GM15510 (cell line): ENCODE measurements around the gene ZBTB48.

Source experiments
- POLR2A ChIP-seq: IDR thresholded peaks from 3 replicates; pipeline ENCODE4 v1.6.1; 2011; ENCODE audit warnings: borderline replicate concordance; ENCODE audit not compliant: insufficient read length; ENCODE audit errors: extremely low read depth

ZBTB48 gene

DNA sequence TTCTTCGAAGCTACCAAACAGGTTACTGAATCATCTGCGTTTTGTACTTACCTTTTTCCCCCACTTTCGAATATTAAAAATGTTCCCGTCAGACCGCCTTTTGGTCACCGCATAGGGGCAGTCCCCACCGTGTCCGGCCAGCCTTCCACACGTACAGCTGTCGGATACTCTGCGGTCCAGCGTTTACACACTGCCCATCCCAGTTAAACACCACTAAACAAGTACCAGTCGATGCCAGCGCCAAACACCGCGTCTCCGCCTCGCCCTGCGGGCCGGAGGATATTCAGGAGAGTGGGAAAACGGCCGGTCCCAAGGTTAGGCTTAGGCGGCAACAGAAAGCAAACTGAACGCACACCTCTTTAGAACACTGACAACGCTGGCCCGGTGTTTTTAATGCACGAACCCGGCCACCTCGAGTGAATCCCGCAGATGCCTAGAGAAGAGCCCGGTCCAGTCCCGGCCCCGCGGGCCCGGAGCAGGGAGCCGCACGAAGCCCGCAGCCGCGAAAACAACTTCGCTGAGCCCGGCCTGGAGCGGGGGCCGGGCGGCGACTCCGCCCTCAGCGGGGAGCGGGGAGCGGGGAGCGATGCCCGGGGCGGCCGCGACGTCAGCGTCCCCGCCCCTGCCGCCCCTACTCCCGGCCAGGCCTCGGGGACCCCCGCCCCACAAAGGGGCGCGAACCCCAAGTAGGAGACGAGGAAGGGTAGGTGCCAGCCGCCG, 33.0 kb downstream of the ZBTB48 start:
- peak; percentile 25 for TF ChIP-seq POLR2A

DNA sequence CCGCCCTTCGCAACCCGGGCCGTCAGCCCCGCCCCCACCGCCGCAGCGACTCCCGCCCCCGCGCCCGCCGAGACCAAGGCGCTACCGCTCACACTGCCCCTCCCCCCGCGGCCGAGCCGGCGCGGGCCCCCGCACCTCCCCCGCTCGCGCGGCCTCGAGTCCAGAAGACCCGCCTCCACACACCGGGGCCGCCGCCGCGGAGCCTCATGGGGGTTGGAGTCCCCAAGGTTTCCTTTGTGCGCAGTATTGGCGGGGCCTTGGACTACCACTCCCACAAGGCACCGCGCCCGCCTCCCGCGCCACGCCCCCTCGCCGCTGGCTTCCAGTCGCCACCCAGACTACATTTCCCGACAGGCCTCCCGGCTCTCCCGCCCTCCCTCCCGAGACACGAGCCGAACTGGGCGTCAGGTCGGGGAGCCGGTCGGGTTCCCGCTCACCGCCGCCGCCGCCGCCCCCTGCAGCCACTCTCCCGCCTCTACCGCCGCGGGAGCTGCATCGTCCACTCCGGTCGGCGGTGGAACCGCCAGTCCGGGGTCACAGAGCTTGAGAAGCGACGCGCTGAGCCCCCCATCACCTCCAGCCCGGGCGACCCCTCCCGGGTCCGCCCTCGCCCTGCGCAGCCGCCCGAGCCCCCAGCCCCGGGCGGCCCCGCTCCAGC, 33.7 kb downstream of the ZBTB48 start, which contains the start of gene PHF13:
PHF13 (plus strand) TSS at position 371 of the 658 bp plus-strand sequence. CDS start 336 bp downstream, outside the sequence.
- TF ChIP-seq POLR2A: peak; percentile 41

DNA sequence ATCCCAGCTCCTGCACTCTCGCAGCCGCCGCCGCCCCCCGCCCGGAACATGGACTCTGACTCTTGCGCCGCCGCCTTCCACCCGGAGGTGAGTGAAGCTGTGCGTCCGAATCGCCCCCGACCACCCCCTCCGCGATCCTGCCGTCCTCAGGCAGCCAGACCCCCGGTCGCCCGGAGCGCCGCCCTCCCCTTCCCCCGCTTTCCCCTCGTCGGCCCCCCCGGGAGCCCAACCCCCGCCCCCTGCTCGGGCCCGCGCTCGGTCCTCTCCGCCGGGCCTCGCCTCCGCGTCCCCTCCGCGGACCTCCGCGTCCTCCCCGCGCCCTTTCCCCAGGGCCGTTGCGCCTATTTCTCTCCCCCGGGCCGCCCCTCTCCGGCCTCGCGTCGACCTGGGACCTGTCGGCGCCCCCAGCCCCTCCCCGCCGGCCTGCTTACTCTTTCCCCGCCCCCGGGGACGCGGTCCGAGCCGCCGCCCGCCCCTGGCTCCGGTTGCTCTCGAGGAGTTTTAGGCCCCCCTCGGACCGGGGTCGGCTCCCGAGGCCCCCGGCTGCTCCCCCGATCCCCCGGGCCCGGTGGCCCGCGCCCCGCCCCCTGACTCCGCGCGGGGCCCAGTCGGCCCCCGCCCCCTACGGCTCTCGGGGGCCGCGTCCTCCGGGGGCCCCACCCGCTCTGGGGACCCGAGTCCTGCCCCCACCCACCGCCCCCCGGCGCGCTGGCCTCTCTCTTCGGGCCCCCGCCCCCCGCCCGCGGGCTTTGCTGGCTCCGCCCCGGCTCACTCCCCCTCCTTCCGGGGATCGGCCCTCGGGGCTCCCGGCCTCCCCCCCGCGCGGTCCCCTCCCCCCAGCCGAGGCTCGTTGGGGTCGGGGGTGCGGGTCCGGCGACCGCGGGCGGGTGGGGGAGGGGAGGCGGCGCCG, 34.5 kb downstream of the ZBTB48 start:
- TF ChIP-seq POLR2A: no peak

DNA sequence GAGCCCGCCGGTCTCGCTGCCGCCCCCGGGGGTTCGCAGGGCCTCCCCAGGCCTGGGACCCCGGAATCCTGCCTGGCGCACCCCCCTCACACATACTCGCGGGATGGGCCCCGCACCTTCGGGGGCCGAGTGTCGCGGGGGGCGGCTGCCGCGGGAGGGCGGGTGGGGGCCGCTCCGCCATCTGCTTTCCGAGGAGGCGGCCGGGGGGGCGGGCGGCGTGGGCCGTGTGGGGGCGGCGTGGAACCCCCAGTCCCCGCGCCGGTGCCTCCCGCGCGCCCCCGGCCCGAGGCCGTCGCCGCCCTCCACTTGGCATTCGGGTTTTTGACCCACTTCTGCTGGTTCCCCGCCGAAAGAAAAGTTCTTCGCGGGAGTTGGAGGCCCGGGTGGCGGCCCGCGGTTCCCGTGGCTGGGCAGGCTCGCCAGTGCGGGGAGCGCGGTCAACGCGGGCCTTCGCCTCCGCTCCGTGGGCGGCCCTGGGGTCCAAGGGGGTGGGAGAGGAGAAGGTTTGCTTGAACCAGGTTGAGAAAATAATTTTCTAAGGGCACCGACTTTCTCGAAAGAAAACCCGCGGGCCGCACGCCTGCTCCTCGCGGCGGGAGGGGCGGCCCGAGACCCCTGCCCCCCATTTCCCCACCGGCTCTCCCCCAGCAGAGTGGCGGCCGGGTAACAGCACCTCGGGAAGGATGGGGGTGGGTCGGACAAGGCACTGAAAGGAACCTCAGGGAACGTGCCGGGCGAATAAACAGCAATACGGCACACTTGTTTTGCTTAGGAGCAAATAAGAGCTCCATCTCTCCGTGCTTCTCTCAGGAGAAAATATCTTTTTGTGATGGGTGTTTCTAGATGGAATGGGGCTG, 35.4 kb downstream of the ZBTB48 start:
- no peak for TF ChIP-seq POLR2A

DNA sequence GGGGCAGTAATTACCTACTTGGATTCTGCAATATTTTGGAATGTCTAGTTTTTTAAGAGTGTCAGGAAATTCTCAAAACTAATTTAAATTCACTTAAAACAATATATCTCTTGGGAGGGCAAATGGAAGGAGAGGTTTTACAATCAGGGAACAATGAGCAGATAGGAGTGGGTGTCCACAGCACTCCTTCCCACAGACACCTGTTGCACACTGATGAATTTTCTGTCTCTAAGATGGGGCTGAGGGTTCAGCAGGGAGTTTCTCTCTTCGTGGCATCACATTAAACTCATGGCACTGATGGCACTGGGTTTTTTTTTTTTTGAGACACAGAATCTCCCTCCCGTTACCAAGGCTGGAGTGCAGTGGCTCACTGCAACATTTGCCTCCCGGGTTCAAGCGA, 39.3 kb downstream of the ZBTB48 start:
- no peak for TF ChIP-seq POLR2A

DNA sequence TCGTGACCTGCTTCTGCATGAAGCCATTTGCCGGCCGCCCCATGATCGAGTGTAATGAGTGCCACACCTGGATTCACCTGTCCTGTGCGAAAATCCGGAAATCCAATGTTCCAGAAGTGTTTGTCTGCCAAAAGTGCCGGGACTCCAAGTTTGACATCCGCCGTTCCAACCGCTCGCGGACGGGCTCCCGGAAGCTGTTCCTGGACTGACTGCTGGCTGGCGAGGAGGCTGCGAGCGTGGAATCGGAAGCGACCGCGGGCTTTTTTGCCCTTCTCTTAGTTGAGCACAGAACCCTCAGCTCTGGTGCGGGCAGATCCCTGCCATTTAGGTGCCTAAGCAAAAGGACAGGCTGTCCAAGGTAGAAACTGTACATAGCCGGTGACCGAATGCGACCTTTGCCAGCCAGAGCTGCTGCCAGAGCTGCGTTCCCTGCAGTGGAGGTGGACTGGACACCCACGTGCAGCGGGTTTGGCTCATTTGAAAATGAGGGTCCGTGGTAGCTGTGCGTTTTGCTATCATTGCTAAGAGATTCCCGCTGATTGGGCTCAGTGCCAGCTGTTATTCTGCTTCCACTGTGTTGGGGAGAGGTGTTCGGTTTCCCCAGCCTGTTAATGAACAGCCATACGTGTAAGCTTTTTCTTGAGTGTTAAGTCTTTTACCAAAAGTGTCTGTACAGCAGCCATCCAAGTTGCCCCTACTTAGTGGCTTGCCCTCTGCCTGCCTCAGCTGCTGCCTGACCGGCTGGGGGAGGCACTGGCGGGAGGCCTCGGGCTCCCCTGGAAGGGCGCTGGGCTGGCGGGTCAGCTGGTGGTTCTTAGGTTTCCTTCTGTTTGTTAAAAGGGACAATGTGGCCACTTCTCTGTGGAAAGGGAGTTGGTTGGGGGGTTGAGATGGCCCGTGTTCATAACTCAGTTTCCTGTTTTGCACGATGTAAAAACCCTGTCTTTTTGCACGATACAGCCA, 41.9 kb downstream of the ZBTB48 start:
- TF ChIP-seq POLR2A: no peak

DNA sequence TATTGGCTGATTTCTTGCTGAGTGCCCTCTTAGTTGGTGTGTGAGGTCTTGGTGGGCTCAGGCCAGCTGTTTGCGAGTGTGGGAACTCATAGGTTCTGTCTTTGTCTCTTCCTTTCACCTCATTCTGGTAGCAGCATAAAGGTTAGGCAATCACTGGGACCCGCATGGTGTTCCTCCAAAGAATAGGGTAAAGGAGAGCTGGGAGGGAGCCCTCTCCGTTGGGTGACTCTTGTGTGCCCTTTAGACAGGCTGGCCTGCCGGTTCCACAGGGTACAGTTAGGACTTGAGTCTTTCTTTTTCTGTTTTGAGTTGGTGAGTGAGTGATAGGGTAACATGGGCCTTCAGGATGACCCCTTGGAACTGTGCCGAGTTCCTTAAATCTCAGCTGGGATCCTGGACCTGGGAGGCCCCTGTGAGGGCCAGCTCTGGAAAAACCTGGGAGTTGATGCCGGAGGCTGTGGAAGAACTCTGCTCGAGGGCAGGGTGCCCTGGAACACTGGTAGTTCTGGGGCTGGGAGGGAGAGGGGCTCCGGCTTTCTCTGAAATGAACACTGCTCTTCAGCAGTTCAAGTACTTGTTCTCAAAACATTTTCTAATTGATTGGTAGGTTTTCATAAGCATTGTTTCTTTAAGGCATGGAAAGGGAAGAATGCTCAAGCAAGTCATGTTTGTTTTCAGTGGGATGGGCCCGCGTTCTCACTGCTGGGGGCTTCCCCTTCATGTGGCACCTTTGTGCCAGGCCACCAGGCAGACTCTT, 42.8 kb downstream of the ZBTB48 start:
- TF ChIP-seq POLR2A: no peak

DNA sequence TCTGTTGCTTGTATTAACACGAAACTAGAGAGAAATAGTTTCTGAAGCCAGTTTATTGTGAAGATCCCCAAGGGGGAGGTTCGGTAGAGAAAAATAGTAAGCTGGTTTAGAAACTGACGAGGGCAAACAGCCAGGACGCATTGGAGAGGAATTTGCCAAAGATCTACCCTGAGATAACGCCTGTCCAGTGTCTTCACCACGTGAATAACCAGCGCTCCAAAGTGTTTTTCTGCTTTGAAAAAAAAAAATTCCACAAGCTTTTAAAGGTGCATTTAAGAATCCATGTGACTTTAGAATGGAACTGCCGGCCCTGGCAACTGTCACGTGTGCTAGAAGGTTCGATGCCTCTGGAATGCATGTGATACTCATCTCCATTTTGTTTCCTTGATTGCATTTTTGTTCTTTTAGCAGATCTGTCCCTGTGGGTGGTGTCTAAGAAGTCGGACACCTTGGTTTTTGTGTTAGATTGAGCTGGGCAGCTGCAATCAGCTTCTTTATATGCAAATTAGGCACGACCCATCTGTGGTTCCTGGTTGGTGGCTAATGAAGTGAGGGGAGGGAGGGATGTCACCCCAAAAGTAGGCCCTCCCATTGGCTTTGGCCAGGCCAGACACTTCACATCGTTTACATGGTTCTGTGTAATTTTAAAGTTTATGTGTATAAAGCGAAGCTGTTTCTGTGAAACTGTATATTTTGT, 43.6 kb downstream of the ZBTB48 start:
- no peak for TF ChIP-seq POLR2A

DNA sequence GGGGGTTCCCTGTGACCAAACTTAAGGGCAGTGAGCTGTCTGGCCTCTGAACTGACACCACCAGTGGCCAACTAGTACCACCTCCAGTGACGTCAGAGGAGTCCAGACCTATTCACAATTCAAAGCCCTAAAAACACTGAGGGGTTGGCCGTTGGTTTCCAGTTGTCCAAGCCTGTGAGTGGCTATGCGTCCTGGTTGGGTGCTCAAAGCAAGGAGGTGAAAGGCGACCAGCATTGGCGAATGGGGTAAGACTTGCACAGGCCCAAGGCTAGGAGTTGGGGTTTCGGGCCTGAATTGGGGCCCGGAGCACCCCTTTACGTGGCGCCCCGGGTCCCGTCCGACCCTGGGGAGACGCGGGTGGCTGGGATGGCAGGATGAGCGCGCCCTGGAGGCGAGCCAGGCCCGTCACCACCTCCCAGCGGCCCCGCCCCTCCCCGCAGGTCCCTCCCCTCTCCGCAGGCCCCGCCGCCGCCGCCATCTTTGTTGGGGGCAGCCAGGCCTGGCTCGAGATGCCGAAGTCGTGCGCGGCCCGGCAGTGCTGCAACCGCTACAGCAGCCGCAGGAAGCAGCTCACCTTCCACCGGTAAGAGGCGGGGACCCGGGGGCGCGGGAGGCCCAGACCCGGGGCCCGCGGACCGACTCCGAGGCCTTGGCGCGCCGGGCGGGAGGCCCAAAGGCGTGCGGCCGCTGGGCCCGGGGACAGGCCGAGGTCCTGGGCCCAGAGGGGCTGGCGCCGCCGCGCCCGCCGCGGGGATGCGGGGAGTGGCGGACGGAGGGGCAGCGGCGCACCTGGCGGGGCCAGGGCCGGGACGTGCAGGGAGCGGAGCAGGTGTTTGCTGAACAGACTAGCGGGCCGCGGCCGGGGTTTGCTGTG, 45.2 kb downstream of the ZBTB48 start, which contains the start of gene THAP3:
THAP3 (plus strand) TSS at position 159 of the 874 bp plus-strand sequence; CDS start at position 510, 351 bp downstream.
- peak; percentile 49 for TF ChIP-seq POLR2A

DNA sequence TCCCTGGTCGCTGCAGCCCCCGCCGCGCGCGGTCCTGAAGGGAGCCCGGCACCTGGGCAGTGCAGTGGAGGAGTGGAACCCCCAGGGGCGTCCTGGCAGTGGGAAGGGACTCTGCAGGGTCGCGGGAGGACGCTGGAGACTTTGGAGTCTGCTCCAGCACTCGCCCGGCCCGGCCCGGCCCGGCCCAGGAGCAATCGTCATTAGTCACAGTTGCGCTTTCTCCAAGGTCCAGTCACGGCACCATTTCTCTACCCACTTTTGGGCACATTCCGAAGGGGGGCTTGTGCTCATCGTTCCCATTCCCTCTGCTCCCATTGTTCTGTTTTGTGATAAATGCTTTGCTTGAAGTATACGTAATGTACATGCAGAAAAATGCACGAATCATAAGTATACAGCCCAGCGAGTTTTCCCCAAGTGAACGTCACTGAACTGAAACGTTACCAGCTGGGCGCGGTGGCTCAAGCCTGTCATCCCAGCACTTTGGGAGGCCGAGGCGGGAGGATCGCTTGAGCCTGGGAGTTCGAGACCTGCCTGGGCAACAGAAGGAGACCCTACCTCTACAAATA, 45.9 kb downstream of the ZBTB48 start:
- TF ChIP-seq POLR2A: no peak
